GM13977 (cell line): ENCODE data around the gene GPR162.

Experiments used
- DNase-seq: peaks from one replicate; pipeline ENCODE4 v3.0.0; 2012; ENCODE audit warnings: low spot score
- in situ Hi-C: fragments of 300-500 bp; cut with MboI; formaldehyde crosslinking; loops from one replicate; pipeline ENCODE4 v1.12.0; 2022; ENCODE audit warnings: low sequenced_read_pairs, low pct_unique_long_range_greater_than_20kb, mixed read lengths, inconsistent platforms; ENCODE audit not compliant: unreplicated experiment
- TF ChIP-seq, protein P1 (sequence below): IDR thresholded peaks from 2 replicates; pipeline ENCODE4 v1.5.1; 2012; ENCODE audit warnings: mild to moderate bottlenecking, control low read depth; ENCODE audit not compliant: insufficient read depth; ENCODE audit errors: extremely low read depth, missing control alignments

The GPR162 gene

DNA sequence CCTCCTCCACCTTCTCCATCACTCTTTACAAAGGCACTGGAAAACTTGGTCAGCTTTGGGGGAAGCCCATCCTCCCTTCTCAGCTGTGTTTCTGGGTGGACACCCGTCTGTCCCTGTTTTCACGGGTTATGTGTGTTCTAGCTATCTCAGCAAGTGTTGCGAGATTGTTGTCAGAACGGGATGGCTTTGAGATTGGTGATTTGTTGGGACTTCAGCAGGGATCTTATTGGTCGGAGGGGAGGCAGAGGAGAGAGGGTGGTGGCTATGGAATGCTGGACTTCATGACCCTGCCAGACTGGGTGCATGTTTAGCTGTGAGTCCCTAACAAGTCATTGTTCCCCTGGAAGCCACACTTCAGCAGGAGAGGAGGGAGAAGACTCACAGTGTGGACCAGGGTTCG lies 32.4 kb downstream of the GPR162 start:
- in situ Hi-C loops, result no loop called here
- no peak for DNase-seq
- TF ChIP-seq, protein P1, sequence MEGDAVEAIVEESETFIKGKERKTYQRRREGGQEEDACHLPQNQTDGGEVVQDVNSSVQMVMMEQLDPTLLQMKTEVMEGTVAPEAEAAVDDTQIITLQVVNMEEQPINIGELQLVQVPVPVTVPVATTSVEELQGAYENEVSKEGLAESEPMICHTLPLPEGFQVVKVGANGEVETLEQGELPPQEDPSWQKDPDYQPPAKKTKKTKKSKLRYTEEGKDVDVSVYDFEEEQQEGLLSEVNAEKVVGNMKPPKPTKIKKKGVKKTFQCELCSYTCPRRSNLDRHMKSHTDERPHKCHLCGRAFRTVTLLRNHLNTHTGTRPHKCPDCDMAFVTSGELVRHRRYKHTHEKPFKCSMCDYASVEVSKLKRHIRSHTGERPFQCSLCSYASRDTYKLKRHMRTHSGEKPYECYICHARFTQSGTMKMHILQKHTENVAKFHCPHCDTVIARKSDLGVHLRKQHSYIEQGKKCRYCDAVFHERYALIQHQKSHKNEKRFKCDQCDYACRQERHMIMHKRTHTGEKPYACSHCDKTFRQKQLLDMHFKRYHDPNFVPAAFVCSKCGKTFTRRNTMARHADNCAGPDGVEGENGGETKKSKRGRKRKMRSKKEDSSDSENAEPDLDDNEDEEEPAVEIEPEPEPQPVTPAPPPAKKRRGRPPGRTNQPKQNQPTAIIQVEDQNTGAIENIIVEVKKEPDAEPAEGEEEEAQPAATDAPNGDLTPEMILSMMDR, result no peak

DNA sequence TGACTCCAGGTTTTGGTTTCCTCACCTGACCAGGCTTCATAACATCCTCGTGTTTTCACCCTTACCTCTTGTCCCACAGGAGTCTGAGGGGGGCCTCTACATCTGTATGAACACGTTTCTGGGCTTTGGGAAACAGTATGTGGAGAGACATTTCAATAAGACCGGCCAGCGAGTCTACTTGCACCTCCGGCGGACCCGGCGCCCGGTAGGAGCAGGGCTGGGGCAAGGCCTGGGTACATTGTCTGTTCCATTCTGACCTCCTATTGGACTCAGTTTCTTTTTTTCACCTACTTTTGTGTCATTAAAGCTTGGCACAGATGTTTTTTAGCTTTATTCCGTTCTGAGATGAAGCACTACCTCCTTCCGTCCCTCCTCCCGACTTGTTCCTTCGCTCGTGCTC lies 33.7 kb downstream of the GPR162 start:
- DNase-seq, result no peak
- in situ Hi-C loops, result no loop called here
- TF ChIP-seq, protein P1, result no peak

DNA sequence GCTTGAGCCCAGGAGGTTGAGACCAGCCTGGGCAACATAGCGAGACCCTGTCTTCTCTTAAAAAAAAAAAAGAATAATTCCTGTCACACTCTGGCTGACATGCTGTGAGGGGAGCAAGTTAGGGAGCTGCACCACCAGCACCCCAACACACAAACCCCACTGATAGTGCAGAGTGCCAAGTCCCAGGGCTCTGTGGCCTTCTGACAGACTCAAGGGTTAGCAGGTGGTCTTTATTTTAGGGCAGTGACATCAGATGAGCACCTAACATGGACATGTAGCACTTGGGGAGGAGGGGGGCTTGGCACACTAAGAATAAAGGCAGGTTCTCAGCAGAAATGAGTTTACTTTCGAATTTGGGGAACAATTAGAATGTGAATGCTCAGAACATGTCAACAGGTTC lies 37.2 kb downstream of the GPR162 start:
- DNase-seq, result no peak
- in situ Hi-C loops, result no loop called here
- TF ChIP-seq, protein P1, result no peak

DNA sequence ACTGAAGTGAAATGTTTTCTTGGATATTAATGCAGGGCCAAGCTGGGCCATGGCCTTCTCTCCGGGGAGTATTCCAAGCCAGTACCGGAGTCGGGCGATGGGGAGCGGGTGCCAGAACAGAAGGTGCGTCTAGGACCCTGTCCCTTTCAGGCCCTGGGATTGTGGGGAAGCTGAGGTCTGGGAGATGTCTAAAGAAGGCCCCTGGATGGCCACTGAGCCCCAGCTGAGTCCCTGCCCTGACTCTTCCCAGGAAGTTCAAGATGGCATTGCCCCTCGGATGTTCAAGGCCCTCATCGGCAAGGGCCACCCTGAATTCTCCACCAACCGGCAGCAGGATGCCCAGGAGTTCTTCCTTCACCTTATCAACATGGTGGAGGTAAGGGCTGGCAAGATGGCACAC lies 38.5 kb downstream of the GPR162 start:
- in situ Hi-C loops, result no loop called here
- no peak for DNase-seq
- TF ChIP-seq, protein P1, result no peak

DNA sequence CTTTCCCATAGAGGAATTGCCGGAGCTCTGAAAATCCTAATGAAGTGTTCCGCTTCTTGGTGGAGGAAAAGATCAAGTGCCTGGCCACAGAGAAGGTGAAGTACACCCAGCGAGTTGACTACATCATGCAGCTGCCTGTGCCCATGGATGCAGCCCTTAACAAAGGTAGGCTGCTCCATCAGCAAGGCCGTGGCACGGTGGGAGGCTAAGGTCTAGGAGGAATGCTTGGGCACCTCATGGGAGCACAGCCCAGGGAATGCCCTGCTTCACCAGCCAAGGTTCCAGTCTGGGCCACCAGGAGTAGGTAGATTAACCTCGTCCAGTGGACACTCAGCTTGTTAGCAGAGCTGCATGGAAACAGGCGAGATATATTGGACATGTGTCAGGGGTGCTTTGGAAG lies 39.3 kb downstream of the GPR162 start:
- in situ Hi-C loops, result no loop called here
- no peak for DNase-seq

DNA sequence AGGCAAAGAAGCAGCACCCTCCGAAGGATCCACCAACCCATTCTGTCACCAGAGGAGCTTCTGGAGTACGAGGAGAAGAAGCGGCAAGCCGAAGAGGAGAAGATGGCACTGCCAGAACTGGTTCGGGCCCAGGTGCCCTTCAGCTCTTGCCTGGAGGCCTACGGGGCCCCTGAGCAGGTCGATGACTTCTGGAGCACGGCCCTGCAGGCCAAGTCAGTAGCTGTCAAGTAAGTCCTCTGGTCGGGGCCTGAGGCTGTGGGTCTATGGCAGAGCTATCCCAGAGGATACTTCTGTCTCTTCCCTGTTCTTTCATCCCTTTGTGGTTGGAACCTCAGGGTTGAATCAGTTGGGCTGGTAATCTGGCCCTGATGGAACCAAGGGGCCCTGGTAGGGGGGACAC lies 39.8 kb downstream of the GPR162 start:
- TF ChIP-seq, protein P1, result no peak
- no peak for DNase-seq
- in situ Hi-C loops, result no loop called here

More for the DNA sequence above, 39.3 kb downstream of the GPR162 start:
- TF ChIP-seq, protein P1, result no peak

DNA sequence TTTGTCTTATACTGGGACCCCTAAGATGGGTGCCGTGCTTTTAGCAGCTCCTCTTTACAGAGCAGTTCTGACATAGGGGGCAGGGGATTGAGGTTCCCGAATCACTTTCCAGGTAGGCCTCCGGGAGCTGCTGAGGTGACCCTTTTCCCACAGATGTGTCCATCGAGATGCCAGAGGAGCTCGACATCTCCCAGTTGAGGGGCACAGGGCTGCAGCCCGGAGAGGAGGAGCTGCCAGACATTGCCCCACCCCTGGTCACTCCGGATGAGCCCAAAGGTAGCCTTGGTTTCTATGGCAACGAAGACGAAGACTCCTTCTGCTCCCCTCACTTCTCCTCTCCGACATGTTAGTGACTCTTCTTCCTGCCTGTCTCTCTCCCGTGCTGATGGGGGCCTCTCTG lies 41.4 kb downstream of the GPR162 start:
- no peak for DNase-seq
- TF ChIP-seq, protein P1, result no peak
- in situ Hi-C loops, result no loop called here
